ENCODE data around the gene TBCD. TPM values are rescaled to one million over a fixed set of nuclear protein-coding genes. Genes with fewer than 3 reads are reported as not detected.

TBCD gene
- total and polyA plus RNA-seq, 9 of the 15 experiments (the other 6 are each of a cell fraction or from before 2014, with no cell fraction given): 8.9 to 98.5 (median 28.0) TPM

DNA sequence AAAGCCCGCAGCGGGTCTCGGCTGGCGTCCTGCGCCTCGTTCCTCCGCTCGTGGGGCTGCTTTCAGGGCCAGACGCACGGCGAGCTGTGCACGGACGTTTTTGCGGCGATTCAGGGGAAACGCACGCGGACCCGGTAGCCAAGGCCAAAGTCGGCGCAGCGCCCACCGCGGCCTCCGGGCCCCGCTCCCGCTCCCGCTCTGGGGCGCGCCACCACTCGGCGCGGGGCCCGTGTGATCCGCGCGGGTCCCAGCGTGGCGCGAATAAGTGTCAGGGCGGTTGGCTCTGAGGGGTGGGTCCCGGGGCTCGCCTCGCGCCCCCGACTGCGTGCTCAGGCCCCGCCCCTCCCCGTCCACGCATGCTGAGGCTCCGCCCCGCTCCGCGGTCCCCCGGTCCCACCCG lies 694 bp upstream of the TBCD start (continued):
- TF ChIP-seq TSHZ1 (CRISPR knock-in tag; IDR thresholded peaks at IDR 0.05): no peak
- no peak for TF ChIP-seq BCOR (IDR thresholded peaks at IDR 0.05)
- TF ChIP-seq, protein P1, sequence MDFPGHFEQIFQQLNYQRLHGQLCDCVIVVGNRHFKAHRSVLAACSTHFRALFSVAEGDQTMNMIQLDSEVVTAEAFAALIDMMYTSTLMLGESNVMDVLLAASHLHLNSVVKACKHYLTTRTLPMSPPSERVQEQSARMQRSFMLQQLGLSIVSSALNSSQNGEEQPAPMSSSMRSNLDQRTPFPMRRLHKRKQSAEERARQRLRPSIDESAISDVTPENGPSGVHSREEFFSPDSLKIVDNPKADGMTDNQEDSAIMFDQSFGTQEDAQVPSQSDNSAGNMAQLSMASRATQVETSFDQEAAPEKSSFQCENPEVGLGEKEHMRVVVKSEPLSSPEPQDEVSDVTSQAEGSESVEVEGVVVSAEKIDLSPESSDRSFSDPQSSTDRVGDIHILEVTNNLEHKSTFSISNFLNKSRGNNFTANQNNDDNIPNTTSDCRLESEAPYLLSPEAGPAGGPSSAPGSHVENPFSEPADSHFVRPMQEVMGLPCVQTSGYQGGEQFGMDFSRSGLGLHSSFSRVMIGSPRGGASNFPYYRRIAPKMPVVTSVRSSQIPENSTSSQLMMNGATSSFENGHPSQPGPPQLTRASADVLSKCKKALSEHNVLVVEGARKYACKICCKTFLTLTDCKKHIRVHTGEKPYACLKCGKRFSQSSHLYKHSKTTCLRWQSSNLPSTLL (IDR thresholded peaks at IDR 0.05): no peak
- no peak for TF ChIP-seq SETDB1 (IDR thresholded peaks at IDR 0.05; ENCODE audit: low read length)
- TF ChIP-seq IRF9 (tag; IDR thresholded peaks at IDR 0.05): no peak
- TF ChIP-seq, protein P2, sequence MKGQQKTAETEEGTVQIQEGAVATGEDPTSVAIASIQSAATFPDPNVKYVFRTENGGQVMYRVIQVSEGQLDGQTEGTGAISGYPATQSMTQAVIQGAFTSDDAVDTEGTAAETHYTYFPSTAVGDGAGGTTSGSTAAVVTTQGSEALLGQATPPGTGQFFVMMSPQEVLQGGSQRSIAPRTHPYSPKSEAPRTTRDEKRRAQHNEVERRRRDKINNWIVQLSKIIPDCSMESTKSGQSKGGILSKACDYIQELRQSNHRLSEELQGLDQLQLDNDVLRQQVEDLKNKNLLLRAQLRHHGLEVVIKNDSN (CRISPR knock-in tag; IDR thresholded peaks at IDR 0.05): no peak
- no peak for TF ChIP-seq SIRT6 (IDR thresholded peaks at IDR 0.05; ENCODE audit: low read depth, low read length)
- no peak for TF ChIP-seq PHB2 (IDR thresholded peaks at IDR 0.05; ENCODE audit: low read depth)
- no peak for TF ChIP-seq POU5F1 (IDR thresholded peaks at IDR 0.05; ENCODE audit: borderline replicate concordance, low read depth, low read length, partially characterized antibody)
- no peak for TF ChIP-seq ZNF436 (CRISPR knock-in tag; IDR thresholded peaks at IDR 0.05)
- TF ChIP-seq BRCA1 (IDR thresholded peaks at IDR 0.05): no peak
- TF ChIP-seq BRCA1 (CRISPR knock-in tag; IDR thresholded peaks at IDR 0.05): no peak
- peak; percentile 61; the same call in 1 of the 2 replicates for TF ChIP-seq RB1 (IDR thresholded peaks at IDR 0.05; ENCODE audit: low read depth)
- no peak for TF ChIP-seq CTBP1 (IDR thresholded peaks at IDR 0.05; ENCODE audit: borderline replicate concordance)
- no peak for TF ChIP-seq DIDO1 (tag; IDR thresholded peaks at IDR 0.05; ENCODE audit: low read depth)
- TF ChIP-seq RBFOX2 (IDR thresholded peaks at IDR 0.05; ENCODE audit: low read depth, low read length): no peak
- no peak; the same call in none of the 2 replicates for TF ChIP-seq CXXC5 (CRISPR knock-in tag; IDR thresholded peaks at IDR 0.05)
- TF ChIP-seq HMG20B (CRISPR knock-in tag; IDR thresholded peaks at IDR 0.05): no peak
